HCEC 1CT (cell line): ENCODE results near the gene GINS1.
A peak's percentile ranks its signal among the peaks of the same experiment; 100 is the strongest.
"Not testable (repeated sequence)": the region's sequence is repeated elsewhere in the genome, so short reads cannot be mapped to it uniquely, and the experiment has no call there.

Source experiments
- DNase-seq: peaks from one replicate; pipeline ENCODE4 v3.0.0-alpha.2; 2017

GINS1 gene

DNA sequence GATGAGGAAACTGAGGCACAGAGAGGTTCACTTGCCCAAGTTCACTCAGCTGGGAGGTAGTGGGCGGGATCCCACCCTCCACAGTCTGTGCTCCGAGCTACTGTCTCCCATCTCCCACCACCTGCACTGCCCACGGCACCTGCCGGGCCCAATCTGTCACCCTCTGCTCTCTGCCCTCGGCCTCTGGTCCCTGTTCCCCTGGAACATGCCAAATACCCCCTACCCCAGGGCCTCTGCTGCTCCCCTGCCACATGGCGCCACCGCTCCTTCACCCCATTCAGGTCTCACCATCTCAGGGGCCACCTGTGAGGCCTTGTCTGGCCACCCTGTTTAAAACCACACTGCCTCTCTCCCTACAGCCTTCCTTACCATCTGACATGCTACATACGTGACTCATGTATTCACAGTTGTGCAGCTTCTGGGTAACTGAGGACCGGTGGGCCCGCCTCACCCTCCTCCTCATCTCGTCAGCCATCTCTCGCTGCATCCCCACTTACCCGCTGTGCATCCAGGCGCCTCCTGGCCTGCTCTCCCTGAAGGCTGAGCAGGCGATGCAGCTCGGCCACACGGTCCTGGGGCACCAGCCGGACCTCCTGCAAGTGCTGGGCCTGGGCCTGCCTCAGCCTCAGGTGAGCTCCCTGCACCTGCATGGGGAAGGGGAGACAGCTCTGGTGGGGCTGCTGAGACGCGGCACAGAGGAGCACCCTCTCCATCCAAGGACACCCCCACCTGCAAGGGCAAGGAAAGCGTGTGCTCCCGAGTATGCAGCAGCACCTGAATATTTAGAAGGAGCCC, 50.6 kb downstream of the GINS1 start:
- no peak for DNase-seq

DNA sequence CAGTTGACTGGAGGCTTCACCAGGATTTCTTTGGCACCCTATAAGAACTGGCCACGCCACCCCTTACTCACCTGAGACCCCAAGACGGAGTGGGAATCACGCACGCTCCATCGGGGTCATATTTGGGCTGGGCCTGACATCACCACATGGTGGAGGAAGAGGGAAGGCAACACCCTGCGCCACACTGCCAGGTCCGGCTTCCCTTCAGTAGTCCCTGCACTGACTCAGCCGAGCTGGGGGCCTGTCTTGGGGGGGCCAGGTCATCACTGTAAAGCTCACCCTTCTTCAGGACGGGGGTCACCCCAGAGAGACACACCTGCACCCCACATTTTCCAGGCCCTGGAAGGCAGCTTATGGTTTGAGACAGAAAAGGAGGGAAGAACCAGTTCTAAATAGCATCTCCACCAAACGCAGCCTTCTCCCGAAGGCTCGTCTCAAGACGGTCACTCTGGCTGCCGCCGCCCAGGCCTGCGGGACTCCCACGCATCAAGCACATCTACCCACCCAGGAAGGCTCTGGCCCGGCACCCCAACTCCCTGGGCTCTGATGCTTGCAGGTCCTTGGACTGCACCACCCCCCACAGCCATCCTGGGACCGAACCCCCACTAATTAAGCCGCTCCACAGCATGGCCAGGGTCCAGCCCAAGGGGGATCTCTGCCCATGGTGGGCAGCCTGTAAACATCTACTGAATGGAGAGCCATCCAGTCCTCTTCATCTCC, 51.8 kb downstream of the GINS1 start:
- no peak for DNase-seq

DNA sequence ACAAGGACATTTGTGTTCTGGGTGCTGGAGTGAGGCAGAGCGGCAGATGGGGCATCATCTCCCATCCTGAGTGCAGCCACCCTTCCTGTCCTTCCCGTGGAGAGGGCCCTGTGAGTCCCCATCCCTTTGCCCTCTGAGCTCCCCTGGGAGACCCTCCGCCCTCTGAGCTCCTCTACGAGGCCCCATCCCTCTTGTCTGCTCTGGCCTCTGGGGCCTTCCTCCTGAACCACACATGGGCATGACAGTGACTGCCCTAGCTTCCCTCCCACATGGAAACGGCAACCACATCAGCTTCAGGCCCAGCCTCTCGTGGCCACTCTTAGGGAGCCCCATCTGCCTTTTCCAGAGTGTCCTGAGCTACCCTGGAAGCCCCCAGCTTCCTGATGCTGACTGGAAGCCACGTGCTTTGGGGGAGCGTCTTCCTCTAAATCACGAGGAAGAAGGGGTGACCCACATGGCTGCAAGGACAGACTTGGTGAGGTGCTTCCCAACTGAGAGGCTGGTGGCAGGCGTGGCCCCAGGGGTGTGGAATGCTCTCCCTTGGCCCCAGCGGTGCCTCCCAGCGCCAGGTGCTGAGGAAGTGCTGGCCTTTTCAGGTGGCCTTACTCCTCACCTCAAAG, 52.6 kb downstream of the GINS1 start:
- DNase-seq = no peak

DNA sequence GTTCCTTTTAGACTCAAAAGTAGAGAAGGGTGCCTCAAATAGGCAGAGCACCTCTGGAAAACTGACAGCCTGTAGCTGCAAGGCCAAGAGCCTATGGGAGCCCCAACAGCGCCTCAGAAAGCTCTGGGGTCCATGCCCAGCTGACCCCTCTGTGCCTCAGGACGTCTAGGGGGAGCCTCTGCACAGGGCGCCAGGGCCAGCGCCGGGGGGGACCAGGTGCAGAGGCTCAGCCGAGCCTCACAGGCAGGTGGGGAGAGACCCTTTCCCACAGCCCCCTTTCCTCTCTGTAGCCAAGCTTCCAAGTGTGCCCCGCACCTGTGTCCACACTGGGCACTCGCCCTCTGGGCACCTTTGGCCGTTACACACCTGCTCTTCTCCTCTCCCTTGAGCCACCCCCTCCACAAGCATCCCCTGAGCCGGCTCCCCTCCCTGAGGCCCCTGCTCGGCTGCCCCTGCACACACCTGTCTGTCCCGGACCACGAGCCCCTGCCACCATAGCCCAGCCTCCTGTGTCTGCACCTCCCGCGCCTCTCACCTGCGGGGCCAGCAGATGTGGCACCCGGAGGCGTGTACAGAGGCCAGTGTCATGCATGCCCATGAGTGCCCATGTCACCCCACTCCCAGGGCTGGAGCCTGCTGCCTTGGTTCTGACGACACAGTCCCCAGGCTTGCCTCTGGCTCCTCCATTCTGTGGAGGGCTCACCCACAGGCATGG, 53.2 kb downstream of the GINS1 start:
- no peak for DNase-seq

DNA sequence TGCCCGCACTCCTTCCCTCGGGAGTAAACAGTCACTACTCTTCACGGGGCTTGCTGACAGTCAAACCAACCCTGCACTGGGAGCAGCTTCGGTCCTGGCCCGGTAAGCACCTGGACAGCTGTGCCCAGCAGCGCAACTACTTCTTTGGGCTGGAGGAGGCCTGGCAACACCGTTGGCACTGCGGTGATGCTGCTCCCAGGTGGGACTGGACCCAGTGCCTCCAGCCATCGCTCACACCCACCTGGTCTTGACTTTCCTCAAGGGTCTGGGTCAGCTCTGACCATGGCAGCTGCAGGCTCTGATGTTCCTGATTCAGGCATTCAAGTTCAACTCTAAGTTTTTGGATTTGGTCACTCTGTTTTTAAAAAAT, 53.8 kb downstream of the GINS1 start:
- DNase-seq = no peak

DNA sequence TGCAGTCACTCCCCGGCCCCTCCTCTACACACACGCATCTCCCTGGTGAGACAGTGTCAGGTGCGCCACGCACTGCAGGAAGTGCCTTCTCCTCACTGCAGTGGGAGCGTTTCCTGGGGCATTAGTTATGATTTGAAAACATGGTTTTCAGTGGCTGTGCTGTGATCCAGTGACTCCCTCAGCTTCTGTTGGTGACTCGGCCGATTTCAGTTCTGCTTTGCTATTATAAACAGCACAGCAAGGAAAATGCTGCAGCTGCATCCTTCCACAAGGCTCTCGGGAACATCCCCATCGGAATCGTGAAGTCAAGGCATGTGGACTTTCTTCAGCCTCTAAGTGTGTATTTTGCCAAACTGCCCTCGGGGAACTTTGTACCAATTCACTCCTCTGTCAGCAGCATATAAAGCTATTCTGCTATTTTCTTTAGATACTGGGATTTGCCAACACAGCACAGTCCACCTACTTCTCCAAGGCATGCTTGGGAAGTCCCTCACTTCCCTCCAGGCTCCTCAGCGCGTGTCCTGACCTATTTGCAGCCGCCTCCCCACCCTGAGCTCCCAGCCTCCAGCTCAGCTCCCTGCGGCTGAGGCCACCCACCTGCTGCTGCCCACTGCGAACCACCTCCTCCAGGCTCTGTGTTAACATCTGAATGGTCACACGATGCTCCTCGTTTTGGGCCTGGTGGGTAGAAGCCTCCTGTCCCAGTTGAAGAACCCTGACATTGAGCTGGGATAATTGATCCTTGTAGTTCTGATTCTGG, 54.5 kb downstream of the GINS1 start:
- DNase-seq = no peak

DNA sequence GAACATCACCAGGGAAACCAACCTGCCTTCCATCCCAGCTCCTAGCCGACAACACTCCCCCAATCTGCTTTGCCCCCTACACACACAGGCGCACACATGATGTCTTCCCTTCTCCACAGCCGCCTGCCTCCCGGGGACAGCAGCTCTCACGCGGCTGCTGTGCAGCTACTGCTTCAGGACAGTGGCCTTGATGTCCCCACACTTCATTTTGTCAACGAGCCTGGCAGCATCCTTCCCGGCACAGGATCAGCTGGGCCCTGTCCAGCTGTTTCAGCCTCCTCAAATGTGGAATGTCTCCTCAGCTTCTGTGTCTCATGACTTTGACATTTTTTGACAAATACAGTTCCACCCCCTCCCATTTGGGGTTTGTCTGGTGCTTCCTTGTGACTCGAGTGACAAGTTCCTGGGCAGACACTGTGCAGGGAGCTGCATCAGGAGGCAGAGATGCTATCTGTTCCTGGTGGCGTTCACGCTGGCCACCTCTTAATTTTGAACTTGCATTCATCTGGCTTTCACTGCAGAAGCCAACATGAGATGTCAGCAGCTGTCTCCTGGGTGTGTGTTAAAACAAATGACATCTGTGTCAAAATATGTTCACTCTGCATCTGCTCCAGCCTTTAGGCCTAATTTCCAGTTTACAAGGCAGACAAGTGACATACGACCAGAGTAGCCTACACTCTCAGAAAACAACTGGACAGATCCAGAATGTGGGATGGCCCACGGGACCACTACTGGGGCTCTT, 57.2 kb downstream of the GINS1 start:
- DNase-seq = no peak

DNA sequence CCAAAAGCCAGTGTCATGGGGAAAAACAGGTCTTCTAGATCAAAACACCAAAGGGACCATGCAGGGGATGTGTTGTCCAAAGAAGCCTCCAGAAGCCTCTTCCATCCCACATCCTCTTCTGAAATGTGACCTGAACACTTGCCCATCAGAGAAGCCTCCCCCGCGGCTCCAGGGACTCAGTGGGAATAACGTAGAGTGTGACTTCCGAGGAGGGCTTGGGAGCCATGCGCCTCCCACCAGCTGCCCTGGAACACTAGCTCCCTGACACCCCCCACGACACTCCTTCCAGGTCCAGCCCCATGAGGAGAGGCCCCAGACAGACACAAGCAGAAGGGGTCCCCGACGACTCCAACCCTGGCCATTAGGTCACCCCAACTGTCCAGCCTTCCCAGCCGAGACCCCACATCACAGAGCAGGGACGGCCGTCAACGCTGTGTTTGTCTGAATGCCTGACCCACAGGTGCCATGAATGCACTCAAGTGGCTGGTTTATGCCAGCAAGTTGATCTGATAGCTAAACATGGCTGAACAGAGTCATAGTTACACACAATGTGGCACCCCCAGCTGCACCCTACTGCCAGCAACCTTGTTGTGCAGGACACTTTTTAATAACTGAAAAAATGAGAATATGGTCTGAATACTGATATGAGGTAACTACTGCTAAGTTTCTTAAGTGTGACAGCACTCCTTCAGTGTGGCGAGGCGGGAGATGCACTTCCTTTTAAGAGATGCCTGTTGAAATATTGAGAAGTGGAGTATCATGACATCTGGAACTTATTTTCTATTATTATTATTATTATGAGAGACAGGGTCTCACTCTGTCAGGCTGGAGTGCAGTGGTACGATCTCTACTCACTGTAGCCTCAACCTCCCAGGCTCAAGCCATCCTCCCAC, 58.0 kb downstream of the GINS1 start:
- no peak for DNase-seq

DNA sequence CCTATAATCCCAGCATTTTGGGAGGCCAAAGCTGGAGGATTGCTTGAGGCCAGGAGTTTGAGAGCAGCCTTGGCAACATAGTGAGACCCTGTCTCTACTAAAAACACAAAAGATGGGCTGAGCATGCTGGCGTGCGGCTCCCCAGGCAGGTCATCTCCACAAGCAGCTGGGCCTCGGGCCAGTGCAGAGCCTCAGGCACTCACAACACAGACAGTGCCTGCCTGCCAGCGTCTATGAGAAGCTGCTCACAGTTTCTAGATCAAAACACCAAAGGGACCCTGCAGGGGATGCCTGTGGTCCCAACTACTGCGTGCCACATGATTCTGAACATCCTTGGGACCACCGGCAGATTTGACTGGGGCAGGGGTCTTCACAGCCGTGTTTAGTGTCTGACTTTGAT, 59.4 kb downstream of the GINS1 start:
- DNase-seq = no peak

DNA sequence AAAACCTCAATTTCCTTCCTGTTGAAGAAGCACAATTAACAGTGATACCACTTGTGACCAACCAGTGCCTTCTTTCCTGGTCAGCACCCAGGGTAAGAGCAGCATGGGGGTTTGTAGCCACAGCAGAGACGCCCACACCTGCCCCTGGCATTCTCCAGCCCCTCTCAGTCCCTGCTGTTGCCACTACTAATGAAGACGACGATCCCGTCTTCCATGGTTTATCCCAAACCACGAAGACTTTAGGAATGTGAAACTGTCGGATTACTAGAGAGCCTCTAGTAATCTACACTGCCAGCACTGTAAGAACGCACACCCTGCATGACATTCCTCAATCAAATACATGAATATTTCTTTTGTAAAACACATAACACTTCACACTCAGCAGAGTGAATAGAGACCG, 60.0 kb downstream of the GINS1 start:
- DNase-seq = no peak

DNA sequence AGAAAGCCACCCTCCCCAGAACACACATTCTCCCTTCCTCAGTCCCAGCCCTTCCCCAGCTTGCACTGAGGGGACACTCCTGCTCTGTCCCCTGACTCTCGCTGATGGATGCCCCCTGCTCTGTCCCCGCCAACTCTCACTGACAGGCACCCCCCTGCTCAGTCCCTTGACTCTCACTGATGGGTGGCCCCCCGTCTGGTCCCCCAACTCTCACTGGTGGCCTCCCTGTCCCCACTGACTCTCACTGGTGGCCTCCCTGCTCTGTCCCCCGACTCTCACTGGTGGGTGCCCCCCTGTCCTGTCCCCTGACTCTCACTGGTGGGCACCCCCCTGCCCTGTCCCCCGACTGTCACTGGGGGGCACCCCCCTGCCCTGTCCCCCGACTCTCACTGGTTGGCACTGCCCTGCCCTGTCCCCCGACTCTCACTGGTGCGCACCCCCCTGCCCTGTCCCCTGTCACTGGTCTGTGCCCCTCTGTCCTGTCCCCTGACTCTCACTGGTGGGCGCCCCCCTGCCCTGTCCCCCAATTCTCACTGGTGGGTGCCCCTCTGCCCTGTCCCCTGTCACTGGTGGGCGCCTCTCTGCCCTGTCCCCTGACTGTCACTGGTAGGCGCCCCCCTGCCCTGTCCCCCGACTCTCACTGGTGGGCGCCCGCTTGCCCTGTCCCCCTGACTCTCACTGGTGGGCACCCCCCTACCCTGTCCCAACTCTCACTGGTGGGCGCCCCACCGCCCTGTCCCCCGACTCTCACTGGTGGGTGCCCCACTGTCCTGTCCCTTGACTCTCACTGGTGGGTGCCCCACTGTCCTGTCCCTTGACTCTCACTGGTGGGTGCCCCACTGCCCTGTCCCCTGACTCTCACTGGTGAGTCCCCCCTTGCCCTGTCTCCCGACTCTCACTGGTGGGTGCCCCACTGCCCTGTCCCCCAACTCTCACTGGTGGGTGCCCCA, 60.9 kb downstream of the GINS1 start:
- no peak for DNase-seq

DNA sequence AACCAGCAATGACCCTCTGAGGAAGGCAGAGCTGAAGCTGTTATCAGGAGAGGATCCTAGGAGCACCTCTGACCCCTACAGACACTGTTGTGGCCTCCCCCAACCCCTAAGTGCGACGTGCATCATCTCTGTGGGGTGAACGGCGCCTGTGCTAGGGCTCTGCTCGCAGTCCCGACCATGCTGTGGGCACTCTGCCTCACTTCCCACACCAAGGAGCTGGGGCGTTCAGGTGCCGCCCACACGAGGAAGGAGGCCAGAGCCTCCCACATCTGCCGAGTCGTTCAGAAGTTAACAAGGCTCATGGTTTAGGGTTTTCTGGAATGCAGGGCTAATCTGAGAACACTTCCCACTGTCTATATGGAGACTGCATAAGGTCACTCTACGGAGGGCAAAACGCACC, 62.1 kb downstream of the GINS1 start:
- DNase-seq = no peak

DNA sequence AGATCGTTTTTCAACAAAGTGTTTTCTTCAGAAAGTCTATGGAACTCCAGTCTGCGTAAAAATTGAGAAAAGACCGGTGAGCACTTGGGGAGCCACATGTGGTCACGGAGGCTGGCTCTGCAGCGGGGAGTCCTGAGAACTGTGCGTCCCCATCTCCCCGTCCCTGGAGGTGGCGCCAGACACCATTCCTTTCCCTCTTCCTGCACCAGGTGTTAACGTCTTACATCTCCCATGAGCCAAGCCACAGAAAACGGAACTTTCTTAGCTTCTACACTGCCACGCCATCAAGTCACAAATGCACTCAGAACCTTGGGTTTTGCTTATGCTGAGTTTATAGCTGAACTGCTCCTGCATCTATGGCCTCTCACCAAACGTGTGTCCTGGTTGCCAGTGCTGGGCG, 62.6 kb downstream of the GINS1 start:
- peak; percentile 14 for DNase-seq

DNA sequence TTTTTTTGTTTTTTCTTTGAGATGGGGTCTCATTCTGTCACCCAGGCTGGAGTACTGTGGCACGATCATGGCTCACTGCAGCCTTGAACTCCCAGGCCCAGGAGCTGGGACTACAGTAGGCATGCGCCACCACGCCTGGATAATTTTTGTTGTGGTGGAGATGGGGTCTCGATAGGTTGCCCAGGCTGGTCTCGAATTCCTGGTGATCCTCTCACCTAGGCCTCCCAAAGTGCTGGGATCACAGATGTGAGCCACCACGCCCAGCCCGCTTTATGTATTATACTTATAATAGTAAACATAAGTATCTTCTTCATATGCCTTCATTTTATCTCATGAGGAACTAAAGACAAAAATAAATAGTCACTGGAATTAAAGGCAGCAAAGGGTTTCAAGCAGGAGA, 63.5 kb downstream of the GINS1 start:
- no peak for DNase-seq

DNA sequence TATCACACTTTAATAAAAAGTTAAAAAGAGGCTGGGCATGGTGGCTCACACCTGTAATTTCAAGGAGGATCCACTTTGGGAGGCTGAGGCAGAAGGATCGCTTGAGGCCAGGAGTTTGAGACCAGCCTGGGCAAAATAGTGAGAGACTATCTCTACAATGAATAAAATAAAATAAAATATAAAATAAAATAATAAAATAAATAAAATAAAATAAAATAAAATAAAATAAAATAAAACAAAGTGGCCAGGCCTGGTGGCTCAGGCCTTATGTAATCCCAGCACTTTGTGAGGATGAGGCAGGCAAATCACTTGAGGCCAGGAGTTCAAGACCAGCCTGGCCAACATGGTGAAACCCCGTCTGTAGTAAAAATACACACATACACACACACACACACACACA, 65.8 kb downstream of the GINS1 start:
- not testable (repeated sequence) for DNase-seq

DNA sequence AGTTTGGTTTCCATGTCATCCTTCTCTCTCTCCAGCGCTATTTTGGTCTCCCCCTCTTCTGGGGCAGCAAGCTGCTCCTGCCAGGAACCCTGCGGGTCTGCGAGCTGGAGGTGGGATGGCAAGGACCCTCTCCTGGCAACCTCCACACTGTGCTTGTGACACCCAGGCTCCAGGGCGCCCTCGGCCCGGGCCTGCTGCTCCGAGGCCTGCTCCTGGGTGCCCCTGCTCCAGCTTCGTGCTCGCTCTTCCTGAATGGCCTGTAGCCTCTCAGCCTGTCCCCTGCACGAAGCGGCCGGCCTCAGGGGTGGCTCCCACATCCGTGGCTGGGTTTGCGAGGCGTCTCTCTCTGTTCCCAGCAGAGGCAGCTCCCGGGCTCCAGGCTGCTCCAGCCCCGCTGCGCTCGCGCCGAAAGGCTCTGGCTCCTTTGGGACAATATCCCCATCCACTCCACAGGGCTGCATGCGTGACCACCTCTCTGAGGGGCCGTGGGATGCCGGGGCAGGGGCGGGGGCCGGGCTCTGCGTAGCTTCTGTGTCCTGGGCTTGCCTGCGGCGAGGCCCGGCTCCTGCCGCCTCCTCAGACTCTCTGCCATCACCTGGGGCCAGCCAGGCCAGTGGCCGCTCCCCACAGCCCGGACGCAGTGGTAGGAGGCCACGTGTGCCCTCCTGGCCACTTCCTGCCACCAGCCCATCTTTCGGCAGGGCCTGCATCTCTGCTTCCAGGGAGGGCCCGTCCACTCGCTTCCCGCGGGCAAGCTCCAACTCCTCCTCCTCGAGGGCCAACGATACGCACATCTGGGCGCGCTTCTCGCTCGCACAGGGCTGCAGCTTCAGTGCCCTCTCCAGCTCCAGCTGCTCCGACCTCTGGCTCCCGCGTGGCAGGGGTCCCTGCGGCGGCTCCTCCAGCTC, 68.9 kb downstream of the GINS1 start:
- no peak for DNase-seq

DNA sequence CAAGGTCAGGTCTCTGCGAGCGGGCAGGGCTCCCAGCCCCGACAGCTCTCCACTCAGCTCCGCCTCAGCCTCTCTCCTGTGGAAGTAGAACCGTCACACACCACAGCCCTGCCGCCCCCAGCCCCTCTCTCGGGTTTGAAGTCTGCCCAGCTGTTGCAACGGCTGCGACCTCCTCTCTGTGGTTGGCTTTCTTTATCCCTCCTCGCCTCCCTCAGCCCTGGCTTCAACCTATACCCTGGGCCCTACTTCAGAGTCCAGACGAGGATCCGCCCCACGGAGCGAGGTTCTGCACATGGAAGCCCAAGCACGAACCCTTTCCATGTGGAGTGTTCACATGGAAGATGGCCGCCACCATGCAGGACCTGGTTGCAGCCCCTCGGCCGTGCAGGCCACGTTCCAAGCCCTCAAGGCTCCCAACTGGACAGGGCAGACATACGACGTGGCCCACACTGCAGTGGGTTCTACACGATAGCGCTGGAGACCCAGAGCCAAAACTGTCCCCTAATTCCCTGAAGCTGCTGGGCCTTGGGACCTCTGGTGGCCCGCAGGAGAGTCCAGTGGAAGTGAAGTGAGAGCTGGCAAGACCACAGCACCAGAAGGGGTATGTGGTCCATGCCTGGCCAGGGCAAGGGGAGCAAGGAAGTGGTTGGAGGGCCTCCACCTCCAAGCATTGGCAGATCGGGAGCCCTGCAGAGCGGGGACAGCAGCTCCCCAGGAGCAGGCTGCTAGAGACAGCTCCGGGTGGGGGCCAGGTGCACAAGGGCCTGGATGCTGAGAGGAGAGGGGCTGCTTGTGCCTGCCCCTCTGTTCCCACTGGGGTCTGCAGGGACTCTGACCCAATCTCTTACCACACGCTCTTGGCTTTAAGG, 69.8 kb downstream of the GINS1 start:
- DNase-seq = no peak
